K562 (cell line): Measurements from ENCODE around the gene CD4. TPM values are rescaled to one million over a fixed set of nuclear protein-coding genes. Genes with fewer than 3 reads are reported as not detected.

Experiments
- BCLAF1 ChIP-seq, 2 experiments: fragments of 450-650 bp in 1 of 2; IDR thresholded peaks; 2 replicates each; pipeline ENCODE4 v1.6.1; 2011 to 2017; ENCODE audit warnings: low read depth in 2 of 2, antibody characterized with exemption in 1 of 2, borderline replicate concordance in 1 of 2, low read length in 1 of 2, mild to moderate bottlenecking in 1 of 2, mixed read lengths in 1 of 2; ENCODE audit not compliant: control insufficient read depth in 1 of 2
- CBX8 ChIP-seq: fragments of 200-600 bp; sonication (generic); IDR thresholded peaks from 2 replicates; pipeline ENCODE4 v1.6.1; 2012; ENCODE audit warnings: borderline replicate concordance, mixed run types, low read depth, mild to moderate bottlenecking, moderate library complexity, mixed read lengths, low read length, control low read depth, inconsistent platforms; ENCODE audit not compliant: poor library complexity, severe bottlenecking; ENCODE audit errors: extremely low read depth
- CSDE1 ChIP-seq, 2 experiments: fragments of 450-650 bp; IDR thresholded peaks; 2 replicates each; pipeline ENCODE4 v1.6.1; 2016; ENCODE audit warnings: mild to moderate bottlenecking in 1 of 2
- CUX1 ChIP-seq: fragments of 200-800 bp; sonication (Bioruptor generic); IDR thresholded peaks from 2 replicates; pipeline ENCODE4 v1.6.1; 2016; ENCODE audit warnings: missing genetic modification characterization, missing compliant biosample characterization
- JUND ChIP-seq, 2 experiments: IDR thresholded peaks; 2 replicates in 1 of 2; 3 replicates in 1 of 2; pipeline ENCODE4 v1.6.1; 2011; ENCODE audit warnings: borderline replicate concordance in 2 of 2, low read depth in 2 of 2, low read length in 2 of 2, improper control_type of control experiment in 1 of 2, missing biosample characterization in 1 of 2, missing genetic modification characterization in 1 of 2, missing genetic modification reagents in 1 of 2
- KHSRP ChIP-seq: fragments of 450-650 bp; IDR thresholded peaks from 2 replicates; pipeline ENCODE4 v1.6.1; 2017
- MYBL2 ChIP-seq, 2 experiments: fragments of 450-650 bp in 1 of 2; sonication (generic) in 1 of 2; formaldehyde crosslinking in 1 of 2; IDR thresholded peaks; 2 replicates each; pipeline versions ENCODE4 v1.6.1 to v1.8.1; 2017 to 2022; ENCODE audit warnings: borderline replicate concordance in 1 of 2, inconsistent platforms in 1 of 2, low read depth in 1 of 2, mild to moderate bottlenecking in 1 of 2, missing genetic modification reagents in 1 of 2, moderate library complexity in 1 of 2
- PHTF2 ChIP-seq: fragments of 250-450 bp; sonication (Bioruptor Pico); IDR thresholded peaks from 2 replicates; pipeline ENCODE4 v1.5.0; 2021; ENCODE audit warnings: mild to moderate bottlenecking
- RBM17 ChIP-seq: fragments of 200-400 bp; formaldehyde crosslinking; IDR thresholded peaks from 2 replicates; pipeline ENCODE4 v1.6.1; 2017; ENCODE audit warnings: low read depth, mild to moderate bottlenecking, low read length, borderline replicate concordance
- SMARCA5 ChIP-seq: fragments of 450-650 bp; IDR thresholded peaks from 2 replicates; pipeline ENCODE4 v1.6.1; 2016
- SMARCE1 ChIP-seq: fragments of 450-650 bp; IDR thresholded peaks from 2 replicates; pipeline ENCODE4 v1.7.1; 2016; ENCODE audit warnings: mild to moderate bottlenecking
- ZNF165 ChIP-seq: fragments of 250-450 bp; sonication (Bioruptor Pico); IDR thresholded peaks from 2 replicates; pipeline ENCODE4 v1.4.0; 2020; ENCODE audit warnings: borderline replicate concordance
- ZNF644 ChIP-seq: fragments of 200-800 bp; sonication (Bioruptor generic); IDR thresholded peaks from 2 replicates; pipeline ENCODE4 v1.6.1; 2016; ENCODE audit warnings: low read depth, missing genetic modification characterization, missing compliant biosample characterization
- polyA plus RNA-seq, 8 experiments: library from polyadenylated mRNA; depleted of rRNA in 4 of 8; stranded (reverse) in 5 of 8; unstranded in 3 of 8; fragments of >200 nt; fragmentation: Nextera tagmentation in 2 of 8; fragmentation: Illumina TruSeq in 1 of 8; extraction: Ambion mirVana in 2 of 8; extraction: Trizol in 1 of 8; gene quantifications; 2 replicates each; pipeline versions ENCODE4 v1.2.1 to v1.2.3, GENCODE V29; 2011 to 2014; ENCODE audit warnings: inconsistent platforms in 1 of 8, missing spikeins in 1 of 8
- total RNA-seq, 7 experiments: library from RNA; depleted of rRNA in 6 of 7; stranded (reverse); fragments of >200 nt in 6 of 7; fragmentation: Illumina TruSeq in 2 of 7; extraction: Trizol in 2 of 7; gene quantifications; 2 replicates each; pipeline versions ENCODE4 v1.2.1 to v1.2.3, GENCODE V29; 2011 to 2021; ENCODE audit warnings: low replicate concordance in 1 of 7
- TF ChIP-seq, protein P1 (sequence below): sonication (generic); formaldehyde crosslinking; IDR thresholded peaks from 2 replicates; pipeline ENCODE4 v1.8.0; 2022; ENCODE audit warnings: mild to moderate bottlenecking, missing genetic modification reagents

CD4 gene
- total and polyA plus RNA-seq, 9 of the 15 experiments (the other 6 are each of a cell fraction or from before 2014, with no cell fraction given): 0.06 to 0.27 (median 0.09) TPM; not detected in 5

DNA sequence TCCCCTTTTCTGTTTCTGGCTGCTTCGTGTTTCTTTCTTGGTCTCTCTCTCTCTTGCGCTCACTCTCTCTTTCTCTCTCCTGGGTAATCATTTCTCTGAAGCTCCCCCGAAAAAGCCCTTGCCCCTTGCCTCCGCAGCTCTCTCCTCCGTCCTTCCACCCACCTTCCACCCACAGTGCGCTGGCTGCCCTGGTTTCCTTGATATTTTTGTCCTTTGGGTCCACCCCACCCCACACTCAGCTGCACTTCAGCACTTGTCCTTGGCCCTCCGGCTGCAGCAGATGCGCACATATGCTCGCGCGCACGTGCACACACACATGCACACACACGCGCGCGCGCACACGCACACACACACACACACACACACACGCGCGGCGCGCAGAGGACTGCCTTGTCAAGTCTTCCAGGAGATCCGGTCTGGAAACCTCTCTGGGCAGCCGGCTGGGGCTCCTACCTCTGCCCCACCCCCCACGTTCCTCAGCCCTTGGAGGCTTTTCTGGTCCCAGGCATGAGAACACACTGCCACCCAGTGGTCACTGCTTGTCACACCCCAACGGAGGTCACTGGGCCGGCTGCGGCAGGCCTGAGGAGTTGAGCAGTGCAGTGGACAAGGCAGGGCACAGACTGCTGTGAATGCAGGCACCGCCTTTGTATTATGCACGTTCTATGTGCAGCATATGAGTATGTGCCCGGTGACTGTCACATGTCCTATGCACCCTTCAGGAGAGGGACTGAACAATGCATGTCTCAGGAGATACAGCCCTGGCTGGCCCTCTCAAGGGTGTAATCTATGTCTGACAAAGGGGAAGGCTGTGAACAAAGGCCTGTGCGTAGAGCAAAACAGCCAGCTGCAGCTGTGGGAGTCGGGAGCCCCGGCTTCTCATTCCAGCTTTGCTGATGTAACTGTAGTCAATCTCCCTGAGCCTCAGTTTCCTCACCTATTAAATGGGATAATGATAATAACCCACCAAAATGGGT is 10.5 kb upstream of the CD4 start (continued):
- TF ChIP-seq CUX1 (CRISPR knock-in tag) (no peak), KHSRP (no peak), CBX8 (no peak), ZNF644 (no peak), PHTF2 (CRISPR knock-in tag) (no peak), MYBL2 (IDR thresholded peaks at IDR 0.05; ENCODE audit: low read depth) (no peak), MYBL2 (CRISPR knock-in tag; IDR thresholded peaks at IDR 0.05; ENCODE audit: borderline replicate concordance) (no peak), RBM17 (no peak), CSDE1 (IDR thresholded peaks at IDR 0.05) (no peak), BCLAF1 (IDR thresholded peaks at IDR 0.05; ENCODE audit: borderline replicate concordance in 1 of 2, control insufficient read depth in 1 of 2, low read depth in 2 of 2, low read length in 1 of 2) (no peak), SMARCA5 (no peak), JUND (IDR thresholded peaks at IDR 0.05; ENCODE audit: borderline replicate concordance, low read depth, low read length) (peak; percentile 39; the same call in 1 of the 2 replicates), JUND (tag; IDR thresholded peaks at IDR 0.05; ENCODE audit: borderline replicate concordance, low read depth, low read length) (no peak; the same call in 2 of the 3 replicates), SMARCE1 (peak; percentile 72), ZNF165 (CRISPR knock-in tag) (no peak)
- TF ChIP-seq, protein P1, sequence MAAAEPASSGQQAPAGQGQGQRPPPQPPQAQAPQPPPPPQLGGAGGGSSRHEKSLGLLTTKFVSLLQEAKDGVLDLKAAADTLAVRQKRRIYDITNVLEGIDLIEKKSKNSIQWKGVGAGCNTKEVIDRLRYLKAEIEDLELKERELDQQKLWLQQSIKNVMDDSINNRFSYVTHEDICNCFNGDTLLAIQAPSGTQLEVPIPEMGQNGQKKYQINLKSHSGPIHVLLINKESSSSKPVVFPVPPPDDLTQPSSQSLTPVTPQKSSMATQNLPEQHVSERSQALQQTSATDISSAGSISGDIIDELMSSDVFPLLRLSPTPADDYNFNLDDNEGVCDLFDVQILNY (CRISPR knock-in tag): no peak
